HS-27A (cell line): ENCODE results near the gene SNX8.

ENCODE experiments used
- DNase-seq: peaks from one replicate; pipeline ENCODE4 v3.0.0-alpha.2; 2012; ENCODE audit warnings: low read depth, missing footprints

Gene SNX8

DNA sequence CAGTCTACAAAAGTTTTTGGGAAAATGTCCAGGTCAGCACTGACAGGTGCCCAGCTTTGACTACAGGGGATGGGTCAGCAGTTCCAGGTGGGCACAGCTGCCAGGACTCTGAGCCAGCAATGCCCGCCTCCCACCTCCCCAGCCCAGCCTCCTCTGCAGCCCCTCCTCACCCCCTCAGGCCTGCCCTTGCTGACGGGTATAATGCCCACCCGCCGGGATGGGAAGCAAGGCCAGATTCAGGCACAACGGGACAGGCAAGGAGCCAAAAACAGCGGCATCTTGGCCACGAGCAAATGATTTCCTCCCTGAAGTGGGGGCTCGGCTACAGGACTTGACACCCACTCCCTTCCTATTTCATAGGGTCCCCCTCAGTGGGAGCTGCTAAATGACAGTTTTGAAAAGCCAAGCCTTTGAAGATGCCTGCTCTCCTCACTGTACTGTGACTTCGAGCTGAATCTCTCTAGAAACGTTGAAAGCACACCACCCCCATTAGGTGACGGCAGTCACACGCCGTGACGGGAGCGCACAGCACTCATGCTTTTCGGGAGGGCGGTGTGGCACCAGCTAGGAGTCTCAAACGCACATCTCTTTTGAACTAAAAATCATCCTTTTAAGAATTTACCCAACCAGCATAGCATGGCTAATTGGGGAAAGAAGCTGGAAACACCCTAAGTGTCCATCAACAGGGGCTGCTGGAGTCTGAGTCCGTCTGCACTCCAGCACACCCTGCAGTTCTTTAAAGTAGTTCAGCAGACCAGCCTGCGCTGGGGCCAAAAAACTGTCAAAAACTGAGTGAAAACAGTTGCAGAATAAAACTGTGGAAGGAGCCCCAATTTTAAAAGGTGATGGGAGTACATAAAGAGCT, 111.1 kb downstream of the SNX8 start:
- no peak for DNase-seq

DNA sequence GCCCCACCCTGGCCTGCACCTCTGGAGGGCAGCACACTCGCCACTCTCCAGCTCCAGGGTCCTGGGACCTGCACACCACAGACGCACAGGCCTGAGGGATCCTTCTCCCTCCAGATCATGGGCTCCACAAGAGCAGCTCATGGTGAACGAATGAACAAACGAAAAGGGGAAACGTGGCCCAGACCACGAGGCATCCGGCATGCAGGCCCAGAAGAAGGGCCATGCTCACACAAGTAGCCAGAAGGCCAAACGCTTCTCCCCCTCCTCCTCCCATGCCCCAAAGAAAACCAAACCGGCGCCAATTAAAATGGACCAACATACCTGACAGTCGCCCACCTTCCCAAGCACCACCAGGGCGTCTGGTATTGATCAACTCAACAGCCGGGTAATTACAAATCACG, 111.9 kb downstream of the SNX8 start:
- DNase-seq: no peak
